Spleen (tissue), 13 donors: ENCODE results near the gene DOCK6. TPM values are rescaled to one million over a fixed set of nuclear protein-coding genes. Genes with fewer than 3 reads are reported as not detected.

Experiments
- DNase-seq: peaks from one replicate; pipeline ENCODE4 v3.0.0-alpha.2; 2020
- H3K27ac ChIP-seq, 8 donors: fragments of 200-600 bp; sonication (generic) in 7 of 8; 1 replicate in 4 of 8; 2 replicates in 4 of 8; pipeline versions ENCODE4 v1.5.0 to v1.8.0; 2016 to 2021; ENCODE audit warnings: inconsistent platforms in 4 of 8, mild to moderate bottlenecking in 4 of 8, moderate library complexity in 1 of 8
- H3K27me3 ChIP-seq, 7 donors: fragments of 200-600 bp; sonication (generic) in 6 of 7; replicated peaks in 1 of 7; 1 replicate in 4 of 7; 2 replicates in 3 of 7; pipeline versions ENCODE4 v1.5.0 to v1.8.0; 2016 to 2021; ENCODE audit warnings: inconsistent platforms in 3 of 7, mild to moderate bottlenecking in 1 of 7
- H3K36me3 ChIP-seq, 6 donors: fragments of 200-600 bp; sonication (generic) in 5 of 6; 1 replicate in 4 of 6; 2 replicates in 2 of 6; pipeline versions ENCODE4 v1.5.0 to v1.8.0; 2016 to 2021; ENCODE audit warnings: inconsistent platforms in 2 of 6
- H3K4me1 ChIP-seq, 6 donors: fragments of 200-600 bp; sonication (generic) in 5 of 6; 1 replicate in 3 of 6; 2 replicates in 3 of 6; pipeline versions ENCODE4 v1.5.0 to v1.8.0; 2016 to 2021; ENCODE audit warnings: inconsistent platforms in 3 of 6
- H3K4me3 ChIP-seq, 8 donors: fragments of 200-600 bp; sonication (generic) in 7 of 8; 1 replicate in 4 of 8; 2 replicates in 4 of 8; pipeline versions ENCODE4 v1.5.0 to v1.8.0; 2016 to 2021; ENCODE audit warnings: inconsistent platforms in 4 of 8, mild to moderate bottlenecking in 4 of 8, moderate library complexity in 2 of 8
- H3K9me3 ChIP-seq, 8 donors: fragments of 200-600 bp; sonication (generic) in 7 of 8; 1 replicate in 4 of 8; 2 replicates in 4 of 8; pipeline versions ENCODE4 v1.5.0 to v1.8.0; 2016 to 2021; ENCODE audit warnings: inconsistent platforms in 4 of 8
- CTCF ChIP-seq, 11 experiments: fragments of 200-600 bp in 7 of 11; fragments of 450-650 bp in 4 of 11; sonication (generic) in 4 of 11; IDR thresholded peaks in 8 of 11; conservative IDR thresholded peaks in 3 of 11; 1 replicate in 7 of 11; 2 replicates in 4 of 11; pipeline versions ENCODE4 v1.4.0 to v1.8.0; 2016 to 2021; ENCODE audit warnings: antibody characterized with exemption in 11 of 11, inconsistent platforms in 4 of 11, mild to moderate bottlenecking in 1 of 11
- POLR2A ChIP-seq, 3 donors: fragments of 450-650 bp; IDR thresholded peaks; one replicate each; pipeline ENCODE4 v1.5.1; 2017; ENCODE audit warnings: antibody characterized with exemption in 3 of 3, mild to moderate bottlenecking in 1 of 3
- POLR2AphosphoS5 ChIP-seq, 3 donors: sonication (generic); formaldehyde crosslinking; IDR thresholded peaks; one replicate each; pipeline ENCODE4 v1.5.1; 2017; ENCODE audit warnings: antibody characterized with exemption in 3 of 3
- WGBS, 5 donors: extraction: QIAGEN DNeasy Blood & Tissue Kit in 3 of 5; methylation state at CpG; one replicate each; pipeline versions ENCODE4 v1.1.5 to v1.1.7; 2013 to 2018; 5-methylcytosine and 5-hydroxymethylcytosine counted together
- intact Hi-C: fragments of 100-400 bp; cut with DNase I; formaldehyde crosslinking; loops from one replicate; pipeline ENCODE4 v1.15.0; 2023; ENCODE audit warnings: low total_unique reads
- long read RNA-seq, 2 donors: transcript quantifications; one replicate each; lab custom pipeline, GENCODE V29; 2026
- polyA plus RNA-seq, 3 donors: library from polyadenylated mRNA; stranded (reverse); fragments of 200-250 nt; gene quantifications; one replicate each; pipeline ENCODE4 v1.2.1, GENCODE V29; 2013
- total RNA-seq, 7 donors: library from RNA; depleted of rRNA in 3 of 7; stranded (reverse); fragments of >200 nt in 3 of 7; fragmentation: NEBNext Ultra II Directional in 4 of 7; extraction: Animal tissue kit (Norgen Biotek cat#: 25700) in 4 of 7; gene quantifications; one replicate each; pipeline versions ENCODE4 v1.1.0 to v1.2.1, GENCODE V29; 2016 to 2021
- donor health status: healthy with polysubstance abuse.
- donor health status: DM: no; HTN: no; CAD: no; lungs with moderate emphysema.
- donor health status: DM: no; HTN: no; CAD: no.
- donor health status: Bipolar disorder and iron deficiency.
- donor health status: healthy.
- donor health status: DM: no; HTN: no; CAD: no.
- donor health status: DM: yes; HTN: yes; CAD: no.

Gene DOCK6
- total RNA-seq, result 100 to 1,000 TPM in 1 of 7 donors, 10 to 100 TPM in 6; 26.2 to 105 (median 57.3) TPM
- 10 to 100 TPM; 12.5 to 45.8 (median 40.2) TPM for polyA plus RNA-seq
- long read RNA-seq, donor 1, partial matches to known transcripts, result 0 of 3 reads
- long read RNA-seq, donor 1, other reads (novel, unspliced or antisense), result 0 of 3 reads
- long read RNA-seq, donor 2, result 0 reads

- peak within 1 kb of the TSS; percentile 32 to 88 (median 67) for H3K4me3 ChIP-seq
- 1 to 5% (median 2%) methylated on average over 26 to 91 of the region's 91 CpGs for WGBS, 5 donors
- DNase-seq, result peak; percentile 80
- H3K27me3 ChIP-seq, result peaks cover 0 to 46% (median 0%) of the 10 kb centered on the region in 7 donors
- H3K4me1 ChIP-seq, result peaks cover 0 to 43% (median 25%) of the 10 kb centered on the region in 6 donors
- H3K36me3 ChIP-seq, result no peaks in the 10 kb centered on the region
- TF ChIP-seq POLR2A (IDR thresholded peaks at IDR 0.05) (no peak), POLR2AphosphoS5 (IDR thresholded peaks at IDR 0.05) (peak in 2 of 3 donors; percentile 26 to 55), CTCF (IDR thresholded peaks at IDR 0.05 in 8 of 11, conservative IDR thresholded peaks at IDR 0.05 in 3 of 11) (peak in 7 of 11 experiments; percentile 12 to 52 (median 34))
- H3K9me3 ChIP-seq, result no peaks in the 10 kb centered on the region
- intact Hi-C loops, result no loop called here
- H3K27ac ChIP-seq, result peak within 1 kb of the TSS in 7 of 8 donors; percentile 55 to 86 (median 83)
Observed at GRCh38 chr19:11261971-11262839, at the start of gene DOCK6. TSS of gene DOCK6 (minus strand) at chr19:11262524. CDS start at chr19:11262440, 84 bp downstream.

- H3K4me1 ChIP-seq, result peaks cover 0 to 4% (median 0%) of the 10 kb centered on the region in 6 donors
- no peak overlapping the region for H3K27ac ChIP-seq
- intact Hi-C loops, result no loop called here
- DNase-seq, result no peak
- H3K9me3 ChIP-seq, result no peaks in the 10 kb centered on the region
- TF ChIP-seq CTCF (IDR thresholded peaks at IDR 0.05 in 8 of 11, conservative IDR thresholded peaks at IDR 0.05 in 3 of 11) (no peak), POLR2A (IDR thresholded peaks at IDR 0.05) (no peak), POLR2AphosphoS5 (IDR thresholded peaks at IDR 0.05) (no peak)
- 75 to 89% (median 84%) methylated on average over 9 of the region's 9 CpGs for WGBS, 5 donors
- peaks cover 0 to 10% (median 0%) of the 10 kb centered on the region in 7 donors for H3K27me3 ChIP-seq
- peaks cover 0 to 11% (median 0%) of the 10 kb centered on the region in 6 donors for H3K36me3 ChIP-seq
- H3K4me3 ChIP-seq, result no peak overlapping the region
Observed at GRCh38 chr19:11306337-11306736, 44.0 kb upstream of the DOCK6 start.

GRCh38 chr19:11304936-11305335 lies 42.6 kb upstream of the DOCK6 start:
- TF ChIP-seq POLR2AphosphoS5 (IDR thresholded peaks at IDR 0.05) (no peak), CTCF (IDR thresholded peaks at IDR 0.05 in 8 of 11, conservative IDR thresholded peaks at IDR 0.05 in 3 of 11) (no peak), POLR2A (IDR thresholded peaks at IDR 0.05) (no peak)
- intact Hi-C loops, result no loop called here
- Histone ChIP-seq H3K9me3 (no peaks in the 10 kb centered on the region), H3K27ac (no peak overlapping the region), H3K36me3 (peaks cover 0 to 9% (median 0%) of the 10 kb centered on the region in 6 donors), H3K27me3 (peaks cover 0 to 7% (median 0%) of the 10 kb centered on the region in 7 donors), H3K4me3 (no peak overlapping the region), H3K4me1 (peaks cover 0 to 13% (median 0%) of the 10 kb centered on the region in 6 donors)
- no peak for DNase-seq
- 91 to 97% (median 95%) methylated on average over 5 of the region's 5 CpGs for whole genome bisulfite sequencing, 5 donors

- Histone ChIP-seq H3K27me3 (no peaks in the 10 kb centered on the region), H3K36me3 (no peaks in the 10 kb centered on the region), H3K4me3 (no peak overlapping the region), H3K9me3 (no peaks in the 10 kb centered on the region), H3K27ac (peak overlapping the region in 1 of 8 donors; percentile 31), H3K4me1 (peaks cover 0 to 35% (median 10%) of the 10 kb centered on the region in 6 donors)
- WGBS, 5 donors, result 71 to 83% (median 78%) methylated on average over 11 of the region's 11 CpGs
- no peak for DNase-seq
- TF ChIP-seq POLR2AphosphoS5 (IDR thresholded peaks at IDR 0.05) (no peak), CTCF (IDR thresholded peaks at IDR 0.05 in 8 of 11, conservative IDR thresholded peaks at IDR 0.05 in 3 of 11) (no peak), POLR2A (IDR thresholded peaks at IDR 0.05) (no peak)
- intact Hi-C loops, result no loop called here
Observed at GRCh38 chr19:11300811-11301120, 38.4 kb upstream of the DOCK6 start.
